SH-SY5Y (cell line): Measurements from ENCODE around the gene PDLIM1.

Experiments
- GATA2 ChIP-seq: IDR thresholded peaks from 2 replicates; pipeline ENCODE4 v1.6.1; 2011; ENCODE audit warnings: mild to moderate bottlenecking, low read depth, low read length
- GATA3 ChIP-seq: IDR thresholded peaks from 2 replicates; pipeline ENCODE4 v1.6.1; 2011; ENCODE audit warnings: low read depth, mild to moderate bottlenecking, low read length, moderate library complexity

The PDLIM1 gene

GRCh38 chr10:95305606-95306317, 15.0 kb upstream of the PDLIM1 start:
- TF ChIP-seq GATA2 = no peak
- TF ChIP-seq GATA3 = no peak

- TF ChIP-seq GATA2 = no peak
- TF ChIP-seq GATA3 = no peak
Observed at GRCh38 chr10:95304976-95305375, 14.2 kb upstream of the PDLIM1 start.

- TF ChIP-seq GATA2 = no peak
- TF ChIP-seq GATA3 = no peak
Observed at GRCh38 chr10:95304463-95304862, 13.7 kb upstream of the PDLIM1 start.

DNA sequence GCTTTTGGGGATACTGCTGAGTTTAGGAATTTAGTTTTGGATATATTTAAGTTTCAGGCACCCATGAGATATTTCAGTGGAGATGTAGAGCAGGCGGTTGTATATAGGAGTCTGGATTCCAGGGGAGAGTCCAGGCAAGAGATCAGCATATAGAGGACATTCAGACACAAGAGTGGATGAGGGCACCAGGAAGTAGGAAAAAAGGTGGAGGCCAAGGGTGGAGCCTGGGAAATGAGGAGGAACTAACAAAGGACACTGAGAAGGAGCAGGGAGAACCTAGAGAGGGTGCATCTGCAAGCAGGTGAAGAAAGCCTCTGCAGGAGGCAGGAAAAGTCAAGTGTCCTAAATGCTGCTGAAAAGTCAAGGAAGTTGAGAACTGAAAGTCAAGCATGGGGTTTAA, 13.1 kb upstream of the PDLIM1 start:
- TF ChIP-seq GATA3 (no peak), GATA2 (no peak)

GRCh38 chr10:95303535-95303934, 12.7 kb upstream of the PDLIM1 start:
- TF ChIP-seq GATA3 = no peak
- TF ChIP-seq GATA2 = no peak

DNA sequence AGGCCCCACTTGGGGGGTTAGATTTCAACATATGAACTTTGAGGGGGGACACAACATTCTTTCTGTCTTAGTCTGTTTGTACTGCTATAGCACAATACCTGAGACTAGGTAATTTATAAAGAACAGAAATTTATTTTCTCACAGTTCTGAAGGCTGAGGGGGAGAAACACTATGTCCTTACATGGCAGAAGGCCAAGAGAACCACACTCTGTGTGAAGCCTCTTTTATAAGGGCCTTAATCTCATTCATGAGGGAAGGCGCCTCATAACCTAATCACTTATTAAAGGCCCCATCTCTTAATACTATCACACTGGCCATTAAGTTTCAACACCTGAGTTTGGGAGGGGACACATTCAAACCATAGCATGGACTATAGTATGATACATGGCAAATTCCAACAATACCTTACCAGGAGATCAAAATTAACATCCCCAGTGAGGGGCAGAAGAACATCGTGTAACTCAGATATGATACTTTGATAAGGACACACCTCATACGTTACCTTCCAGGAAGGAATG, 9.3 kb upstream of the PDLIM1 start:
- TF ChIP-seq GATA3 (no peak), GATA2 (no peak)

GRCh38 chr10:95297402-95297801, 6.6 kb upstream of the PDLIM1 start:
- TF ChIP-seq GATA3 (no peak), GATA2 (no peak)

- TF ChIP-seq GATA3 (no peak), GATA2 (no peak)
Observed at GRCh38 chr10:95296764-95297163, 6.0 kb upstream of the PDLIM1 start.

DNA sequence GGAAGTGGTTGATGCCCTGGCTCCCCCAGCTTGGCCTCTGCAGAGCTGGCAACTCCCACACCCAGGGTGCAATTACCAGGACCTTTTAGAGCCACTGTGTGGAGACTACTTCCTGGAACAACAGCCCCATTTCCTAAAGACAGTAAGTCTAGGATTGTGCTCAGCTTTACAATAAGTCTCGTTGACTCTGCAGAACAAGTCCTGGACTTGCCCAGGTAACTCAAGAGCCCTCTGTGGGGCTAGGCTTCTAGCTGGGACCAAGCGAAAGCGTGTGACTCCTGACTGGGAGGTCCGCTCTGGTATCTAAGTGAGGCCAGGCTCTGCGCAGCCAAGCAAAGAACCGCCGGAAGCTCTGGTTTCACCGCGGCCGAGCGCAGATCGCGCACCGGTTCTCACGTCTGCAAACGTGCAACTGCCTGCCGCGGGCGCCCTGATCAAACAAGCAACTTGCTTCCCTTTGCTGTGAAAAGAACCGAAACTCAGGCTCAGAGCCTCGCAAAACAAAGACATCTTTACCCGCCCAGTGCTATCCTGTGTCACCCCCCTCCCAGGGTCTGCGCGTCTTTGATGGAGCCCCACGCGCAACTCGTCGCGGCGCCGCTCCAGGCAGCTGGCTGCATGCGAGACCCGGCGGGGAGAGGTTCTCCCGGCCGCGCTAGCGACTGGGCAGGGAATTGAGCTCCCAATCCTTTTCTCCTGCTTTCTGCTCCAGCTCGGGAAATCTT, 4.4 kb upstream of the PDLIM1 start:
- TF ChIP-seq GATA2 (no peak), GATA3 (no peak)

DNA sequence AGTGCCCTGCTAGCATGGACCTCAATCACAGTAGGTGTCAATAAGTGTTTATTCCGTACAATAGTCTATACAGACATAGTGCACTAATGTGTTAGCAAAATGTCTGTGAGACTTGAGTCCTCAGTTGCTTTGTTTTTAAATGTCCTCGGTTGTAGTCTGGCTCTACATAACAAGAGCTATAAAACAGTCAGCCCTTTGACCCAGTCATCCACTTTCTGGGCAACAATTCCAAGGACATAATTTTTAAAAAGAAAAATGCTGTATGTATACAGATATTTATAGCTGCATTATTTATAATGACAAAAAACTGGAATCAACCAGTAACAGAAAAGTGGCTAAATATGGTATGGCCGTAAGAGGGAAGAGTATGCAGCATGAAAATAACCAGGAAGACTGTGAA, 2.8 kb upstream of the PDLIM1 start:
- TF ChIP-seq GATA2 = no peak
- no peak for TF ChIP-seq GATA3

GRCh38 chr10:95291365-95292039, 699 bp upstream of the PDLIM1 start:
- TF ChIP-seq GATA3 (no peak), GATA2 (no peak)

- TF ChIP-seq GATA2 (no peak), GATA3 (no peak)
Observed at GRCh38 chr10:95289921-95290421, 832 bp downstream of the PDLIM1 start.

DNA sequence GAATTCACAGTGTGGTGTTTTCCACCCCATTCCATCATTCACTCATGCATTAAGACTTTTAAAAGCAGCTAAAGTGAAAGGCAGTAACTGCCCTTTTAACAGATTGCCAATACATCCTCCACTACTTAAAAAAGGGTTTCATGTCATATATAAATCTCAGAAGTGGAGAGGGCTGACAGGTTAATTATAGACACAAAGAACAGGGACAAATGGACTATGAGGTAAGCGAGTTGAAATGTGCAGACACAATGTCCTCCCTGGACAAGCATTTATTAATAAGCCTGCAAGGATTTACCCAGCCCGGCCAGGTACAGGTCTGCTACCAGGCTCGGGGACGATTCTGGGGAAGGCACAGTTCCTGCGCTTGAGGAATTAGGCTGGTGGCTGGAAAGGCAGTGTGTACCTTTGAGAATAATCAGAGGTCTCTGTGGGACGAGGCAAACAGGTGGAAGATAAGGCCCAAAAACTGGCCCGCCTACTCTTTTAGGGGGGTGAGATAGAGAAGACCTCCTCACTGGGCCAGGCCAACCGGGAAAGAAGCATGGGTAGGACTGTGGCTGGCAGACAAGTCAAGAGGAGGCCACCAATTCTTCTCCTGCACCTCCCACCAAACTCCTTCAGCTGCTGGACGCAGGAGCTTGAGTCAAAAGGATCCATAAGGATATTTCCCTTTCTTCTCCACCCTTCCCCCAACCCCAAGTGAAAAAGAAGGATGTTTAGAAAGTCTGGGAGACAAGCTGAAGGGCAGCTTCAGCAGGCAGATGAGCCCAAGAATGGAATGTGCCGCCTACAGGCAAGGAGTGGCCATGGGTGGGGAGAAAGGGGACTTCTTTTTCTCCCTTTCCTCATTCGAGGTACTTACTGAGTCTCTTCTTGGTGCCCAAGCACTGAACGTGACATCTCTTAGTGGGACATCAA, 1.5 kb downstream of the PDLIM1 start:
- TF ChIP-seq GATA3 = no peak
